HG02642 (cell line): ENCODE data around the gene TFAP2B.

ENCODE experiments used
- ATAC-seq: cut with Tn5 transposase; IDR thresholded peaks from one replicate; pipeline ENCODE4 v1.9.1; 2021; ENCODE audit warnings: mild to moderate bottlenecking; ENCODE audit not compliant: unreplicated experiment, poor library complexity

TFAP2B gene

GRCh38 chr6:50818673-50819072, at the start of gene TFAP2B:
Gene TFAP2B, plus strand, starts transcription at chr6:50818871. Its CDS starts 21 bp downstream, at chr6:50818892.
- no peak for ATAC-seq

- ATAC-seq, result no peak
Measured at GRCh38 chr6:50778696-50779095, 40.0 kb upstream of the TFAP2B start.

GRCh38 chr6:50780382-50780781, 38.3 kb upstream of the TFAP2B start:
- ATAC-seq, result no peak

- ATAC-seq, result no peak
Measured at GRCh38 chr6:50785921-50786320, 32.8 kb upstream of the TFAP2B start.

- peak; percentile 68 for ATAC-seq
Measured at GRCh38 chr6:50791900-50792508, 26.7 kb upstream of the TFAP2B start.

- no peak for ATAC-seq
Measured at GRCh38 chr6:50792771-50793170, 25.9 kb upstream of the TFAP2B start.

GRCh38 chr6:50795574-50795973, 23.1 kb upstream of the TFAP2B start:
- no peak for ATAC-seq

GRCh38 chr6:50804283-50804682, 14.4 kb upstream of the TFAP2B start:
- ATAC-seq, result no peak

GRCh38 chr6:50807035-50807434, 11.6 kb upstream of the TFAP2B start:
- ATAC-seq, result no peak

GRCh38 chr6:50815436-50816114, 3.1 kb upstream of the TFAP2B start:
- ATAC-seq, result peak; percentile 55

- peak; percentile 83 for ATAC-seq
Measured at GRCh38 chr6:50816115-50816675, 2.5 kb upstream of the TFAP2B start.

- no peak for ATAC-seq
Measured at GRCh38 chr6:50816947-50817645, 1.6 kb upstream of the TFAP2B start.

- ATAC-seq, result no peak
Measured at GRCh38 chr6:50817646-50817950, 1.1 kb upstream of the TFAP2B start.

- no peak for ATAC-seq
Measured at GRCh38 chr6:50818020-50818419, 651 bp upstream of the TFAP2B start.

GRCh38 chr6:50819466-50819903, 814 bp downstream of the TFAP2B start:
- no peak for ATAC-seq

- ATAC-seq, result no peak
Measured at GRCh38 chr6:50819904-50820868, 1.5 kb downstream of the TFAP2B start.

- ATAC-seq, result no peak
Measured at GRCh38 chr6:50820869-50821264, 2.2 kb downstream of the TFAP2B start.

- no peak for ATAC-seq
Measured at GRCh38 chr6:50821441-50822077, 2.9 kb downstream of the TFAP2B start.

- no peak for ATAC-seq
Measured at GRCh38 chr6:50822078-50822476, 3.4 kb downstream of the TFAP2B start.
